GM23338 (cell line): ENCODE results near the gene CUBN. TPM values are rescaled to one million over a fixed set of nuclear protein-coding genes. Genes with fewer than 3 reads are reported as not detected.

Experiments used
- ATAC-seq: fragments of 200-7000 bp; cut with Tn5 transposase; 3 replicates; pipeline ENCODE4 v1.9.1; 2020
- DNase-seq: peaks from one replicate; pipeline ENCODE4 v3.0.0-alpha.2; 2015; ENCODE audit warnings: low spot score
- H2AFZ ChIP-seq: fragments of 200-600 bp; sonication (generic); 2 replicates; pipeline ENCODE4 v1.8.0; 2016; ENCODE audit warnings: antibody characterized with exemption, mild to moderate bottlenecking, moderate library complexity
- H3F3A ChIP-seq: fragments of 200-600 bp; sonication (generic); replicated peaks from 2 replicates; pipeline ENCODE4 v1.8.0; 2017; ENCODE audit warnings: antibody characterized with exemption, mixed run types, low read depth
- H3K27ac ChIP-seq: fragments of 200-600 bp; sonication (generic); 2 replicates; pipeline ENCODE4 v1.6.1; 2016; ENCODE audit warnings: low read depth
- H3K27me3 ChIP-seq: fragments of 200-600 bp; sonication (generic); 2 replicates; pipeline ENCODE4 v1.8.0; 2016; ENCODE audit warnings: mild to moderate bottlenecking, mixed run types, moderate library complexity; ENCODE audit not compliant: insufficient read depth
- H3K36me3 ChIP-seq: fragments of 200-600 bp; sonication (generic); 2 replicates; pipeline ENCODE4 v1.8.0; 2016; ENCODE audit warnings: mild to moderate bottlenecking; ENCODE audit not compliant: insufficient read depth
- H3K4me1 ChIP-seq: fragments of 200-600 bp; sonication (generic); 2 replicates; pipeline ENCODE4 v1.8.0; 2016; ENCODE audit warnings: mild to moderate bottlenecking, moderate library complexity; ENCODE audit not compliant: insufficient read depth
- H3K4me2 ChIP-seq: fragments of 200-600 bp; sonication (generic); 2 replicates; pipeline ENCODE4 v1.7.1; 2017; ENCODE audit warnings: mixed run types
- H3K4me3 ChIP-seq: fragments of 200-600 bp; sonication (generic); 2 replicates; pipeline ENCODE4 v1.6.1; 2016; ENCODE audit warnings: mixed run types
- H3K79me2 ChIP-seq: fragments of 200-600 bp; sonication (generic); replicated peaks from 2 replicates; pipeline ENCODE4 v1.8.0; 2017; ENCODE audit warnings: mild to moderate bottlenecking; ENCODE audit not compliant: insufficient read depth
- H3K9me2 ChIP-seq: fragments of 200-600 bp; sonication (generic); 2 replicates; pipeline ENCODE4 v1.8.0; 2017; ENCODE audit not compliant: insufficient read depth
- H4K20me1 ChIP-seq: fragments of 200-600 bp; sonication (generic); replicated peaks from 2 replicates; pipeline ENCODE4 v1.8.0; 2017; ENCODE audit warnings: mild to moderate bottlenecking; ENCODE audit not compliant: insufficient read depth
- H3K27ac Mint-ChIP-seq: 2 replicates; pipeline ENCODE4 v1.8.0; 2020; ENCODE audit warnings: inconsistent platforms, mild to moderate bottlenecking, moderate library complexity, mixed read lengths
- H3K27me3 Mint-ChIP-seq: 3 replicates; pipeline ENCODE4 v1.8.0; 2022; ENCODE audit warnings: low read depth, mild to moderate bottlenecking, moderate library complexity, mixed read lengths, inconsistent platforms; ENCODE audit not compliant: insufficient read depth, poor library complexity
- H3K36me3 Mint-ChIP-seq: 3 replicates; pipeline ENCODE4 v1.8.0; 2021; ENCODE audit warnings: low read depth, mild to moderate bottlenecking, inconsistent platforms, moderate library complexity, mixed read lengths
- H3K4me1 Mint-ChIP-seq: 3 replicates; pipeline ENCODE4 v1.8.0; 2020; ENCODE audit warnings: mild to moderate bottlenecking, inconsistent platforms, mixed read lengths
- H3K4me3 Mint-ChIP-seq: 3 replicates; pipeline ENCODE4 v1.8.0; 2021; ENCODE audit warnings: moderate library complexity, mild to moderate bottlenecking, inconsistent platforms, mixed read lengths
- H3K9me3 Mint-ChIP-seq: 3 replicates; pipeline ENCODE4 v1.8.0; 2020; ENCODE audit warnings: moderate library complexity, mild to moderate bottlenecking, inconsistent platforms, mixed read lengths
- CREB1 ChIP-seq: fragments of 250-450 bp; sonication (Bioruptor Pico); IDR thresholded peaks from 2 replicates; pipeline ENCODE4 v1.5.0; 2020; ENCODE audit warnings: low read depth, mild to moderate bottlenecking, moderate library complexity
- CTCF ChIP-seq, 2 experiments: fragments of 200-600 bp in 1 of 2; sonication (generic) in 1 of 2; conservative IDR thresholded peaks; 2 replicates each; pipeline versions ENCODE4 v1.5.1 to v1.6.1; 2016 to 2017; ENCODE audit warnings: antibody characterized with exemption in 2 of 2, low read depth in 2 of 2, mild to moderate bottlenecking in 2 of 2, moderate library complexity in 1 of 2
- ETS1 ChIP-seq: IDR thresholded peaks from 2 replicates; pipeline ENCODE4 v1.6.1; 2016; ENCODE audit warnings: antibody characterized with exemption
- EZH2 ChIP-seq: fragments of 200-600 bp; sonication (generic); IDR thresholded peaks from one replicate; pipeline ENCODE4 v1.8.0; 2017; ENCODE audit warnings: antibody characterized with exemption, mild to moderate bottlenecking, low read depth; ENCODE audit not compliant: unreplicated experiment
- EZH2phosphoT487 ChIP-seq: fragments of 200-600 bp; sonication (generic); IDR thresholded peaks from one replicate; pipeline ENCODE4 v1.8.1; 2018; ENCODE audit warnings: antibody characterized with exemption; ENCODE audit not compliant: unreplicated experiment
- NANOG ChIP-seq: IDR thresholded peaks from 2 replicates; pipeline ENCODE4 v1.6.1; 2016; ENCODE audit warnings: antibody characterized with exemption, borderline replicate concordance
- POLR2AphosphoS5 ChIP-seq: IDR thresholded peaks from 2 replicates; pipeline ENCODE4 v1.6.1; 2016; ENCODE audit warnings: antibody characterized with exemption, low read depth
- REST ChIP-seq: IDR thresholded peaks from one replicate; pipeline ENCODE4 v1.6.1; 2018; ENCODE audit warnings: antibody characterized with exemption; ENCODE audit not compliant: unreplicated experiment
- STAT1 ChIP-seq: IDR thresholded peaks from one replicate; pipeline ENCODE4 v1.6.1; 2016; ENCODE audit warnings: antibody characterized with exemption; ENCODE audit not compliant: unreplicated experiment
- ZNF114 ChIP-seq: fragments of 250-450 bp; sonication (Bioruptor Pico); IDR thresholded peaks from 2 replicates; pipeline ENCODE4 v1.5.0; 2020; ENCODE audit warnings: mild to moderate bottlenecking, moderate library complexity
- ZNF331 ChIP-seq: fragments of 250-450 bp; sonication (Bioruptor Pico); IDR thresholded peaks from 2 replicates; pipeline ENCODE4 v1.5.0; 2020; ENCODE audit warnings: low read depth, mild to moderate bottlenecking, moderate library complexity
- ZNF462 ChIP-seq: fragments of 250-450 bp; sonication (Bioruptor Pico); IDR thresholded peaks from 2 replicates; pipeline ENCODE4 v1.5.0; 2020; ENCODE audit warnings: mild to moderate bottlenecking, moderate library complexity
- polyA plus RNA-seq: library from polyadenylated mRNA; unstranded; fragments of >200 nt; fragmentation: Nextera tagmentation; extraction: Ambion mirVana; gene quantifications from 2 replicates; pipeline ENCODE4 v1.2.1, GENCODE V29; 2016
- total RNA-seq: library from RNA; depleted of rRNA; stranded (reverse); fragments of >200 nt; shearing (Covaris generic); gene quantifications from 2 replicates; pipeline ENCODE4 v1.2.3, GENCODE V29; 2014

Gene CUBN
- total and polyA plus RNA-seq, 2 experiments from 2014 or later = 0.06 to 1.8 TPM

- TF ChIP-seq ZNF462 (CRISPR knock-in tag) (no peak), NANOG (no peak), STAT1 (no peak)
Measured at GRCh38 chr10:17119845-17120244, 9.8 kb downstream of the CUBN start (continued).

- no peak for ATAC-seq
- no peak for TF ChIP-seq CREB1
- TF ChIP-seq EZH2phosphoT487 = no peak
- TF ChIP-seq ZNF331 (CRISPR knock-in tag) = no peak
- TF ChIP-seq REST = no peak
- TF ChIP-seq ETS1 = no peak
- no peak for TF ChIP-seq CTCF (conservative IDR thresholded peaks at IDR 0.05; ENCODE audit: low read depth in 2 of 2)
- TF ChIP-seq POLR2AphosphoS5 = no peak
- TF ChIP-seq STAT1 = no peak
- TF ChIP-seq EZH2 = no peak
- no peak for TF ChIP-seq ZNF114
Measured at GRCh38 chr10:17116193-17116592, 13.4 kb downstream of the CUBN start.

More at GRCh38 chr10:17116193-17116592, 13.4 kb downstream of the CUBN start:
- Histone ChIP-seq H3K4me1 (no peaks in the 10 kb centered on the region), H3K27ac (no peak overlapping the region), H3F3A (no peaks in the 10 kb centered on the region), H3K36me3 (no peaks in the 10 kb centered on the region), H3K27me3 (no peaks in the 10 kb centered on the region), H2AFZ (peak overlapping the region; percentile 72; the same call in 1 of the 2 replicates), H3K9me2 (no peaks in the 10 kb centered on the region), H3K4me3 (no peak overlapping the region), H3K79me2 (no peaks in the 10 kb centered on the region), H3K4me2 (no peak overlapping the region), H4K20me1 (no peaks in the 10 kb centered on the region)
- Mint-ChIP-seq H3K4me3 (no peak overlapping the region), H3K4me1 (no peaks in the 10 kb centered on the region), H3K27me3 (no peaks in the 10 kb centered on the region), H3K36me3 (no peaks in the 10 kb centered on the region), H3K9me3 (no peaks in the 10 kb centered on the region), H3K27ac (no peak overlapping the region)
- no peak for DNase-seq
